Measurements from ENCODE around the gene PNLIPRP1. TPM values are rescaled to one million over a fixed set of nuclear protein-coding genes. Genes with fewer than 3 reads are reported as not detected.

Gene PNLIPRP1
- total RNA-seq, 1 experiment from 2014 or later, result not detected

GRCh38 chr10:116545756-116546155, 45.0 kb upstream of the PNLIPRP1 start, which contains the start of gene PNLIP:
PNLIP (plus strand) TSS chr10:116545931; CDS start chr10:116546093, 162 bp downstream.
- Histone ChIP-seq H2AFZ (no peak within 1 kb of the TSS), H3K79me2 (ENCODE audit: low read depth) (no peaks in the 10 kb centered on the region), H3K27me3 (ENCODE audit: insufficient read depth, low read depth) (peaks cover 79% of the 10 kb centered on the region), H3K4me3 (no peak within 1 kb of the TSS), H4K20me1 (ENCODE audit: insufficient read depth) (no peaks in the 10 kb centered on the region), H3K4me2 (no peak within 1 kb of the TSS), H3F3A (ENCODE audit: insufficient read depth, low read depth) (no peaks in the 10 kb centered on the region), H3K36me3 (ENCODE audit: low read depth) (no peaks in the 10 kb centered on the region), H3K9me2 (ENCODE audit: insufficient read depth) (no peaks in the 10 kb centered on the region), H3K9me3 (ENCODE audit: insufficient read depth, low read depth) (no peaks in the 10 kb centered on the region), H3K4me1 (replicated peaks; ENCODE audit: insufficient read depth) (no peaks in the 10 kb centered on the region), H3K27ac (no peak within 1 kb of the TSS)
- no TSS peak for BruUV-seq (replicated peaks)
- no peak for TF ChIP-seq CTCF (conservative IDR thresholded peaks at IDR 0.05)
- TF ChIP-seq EZH2 (IDR thresholded peaks at IDR 0.05; ENCODE audit: low read depth), result no peak
- DNase-seq, result no peak
- ChIA-PET CTCF (no interaction called here), POLR2A (ENCODE audit: unreplicated experiment) (no interaction called here)
- intact Hi-C loops (cut with micrococcal nuclease; ENCODE audit: unreplicated experiment), result no loop called here

GRCh38 chr10:116548301-116548700, 42.5 kb upstream of the PNLIPRP1 start:
- Histone ChIP-seq H3K9me3 (ENCODE audit: insufficient read depth, low read depth) (no peaks in the 10 kb centered on the region), H4K20me1 (ENCODE audit: insufficient read depth) (no peaks in the 10 kb centered on the region), H3K4me2 (no peak overlapping the region), H3K4me3 (no peak overlapping the region), H3K79me2 (ENCODE audit: low read depth) (no peaks in the 10 kb centered on the region), H3K9me2 (ENCODE audit: insufficient read depth) (no peaks in the 10 kb centered on the region), H3K27ac (no peak overlapping the region), H3F3A (ENCODE audit: insufficient read depth, low read depth) (no peaks in the 10 kb centered on the region), H3K4me1 (replicated peaks; ENCODE audit: insufficient read depth) (no peaks in the 10 kb centered on the region), H3K27me3 (ENCODE audit: insufficient read depth, low read depth) (peaks cover 66% of the 10 kb centered on the region), H2AFZ (no peak overlapping the region), H3K36me3 (ENCODE audit: low read depth) (no peaks in the 10 kb centered on the region)
- no peak for TF ChIP-seq CTCF (conservative IDR thresholded peaks at IDR 0.05)
- TF ChIP-seq EZH2 (IDR thresholded peaks at IDR 0.05; ENCODE audit: low read depth), result no peak
- intact Hi-C loops (cut with micrococcal nuclease; ENCODE audit: unreplicated experiment), result no loop called here
- POLR2A ChIA-PET (ENCODE audit: unreplicated experiment), result no interaction called here
- no peak for DNase-seq
- BruUV-seq (replicated peaks), result no TSS peak
- CTCF ChIA-PET, result no interaction called here

GRCh38 chr10:116553378-116553980, 37.3 kb upstream of the PNLIPRP1 start:
- Histone ChIP-seq H4K20me1 (ENCODE audit: insufficient read depth) (no peaks in the 10 kb centered on the region), H3K36me3 (ENCODE audit: low read depth) (no peaks in the 10 kb centered on the region), H3K9me3 (ENCODE audit: insufficient read depth, low read depth) (no peaks in the 10 kb centered on the region; the same call in 1 of the 2 replicates), H2AFZ (no peak overlapping the region), H3K27ac (no peak overlapping the region), H3K27me3 (ENCODE audit: insufficient read depth, low read depth) (peaks cover 57% of the 10 kb centered on the region), H3K4me1 (replicated peaks; ENCODE audit: insufficient read depth) (no peaks in the 10 kb centered on the region), H3K9me2 (ENCODE audit: insufficient read depth) (no peaks in the 10 kb centered on the region), H3F3A (ENCODE audit: insufficient read depth, low read depth) (no peaks in the 10 kb centered on the region), H3K4me2 (no peak overlapping the region), H3K79me2 (ENCODE audit: low read depth) (no peaks in the 10 kb centered on the region), H3K4me3 (no peak overlapping the region)
- DNase-seq, result no peak
- BruUV-seq (replicated peaks), result no TSS peak
- intact Hi-C loops (cut with micrococcal nuclease; ENCODE audit: unreplicated experiment), result no loop called here
- CTCF ChIA-PET, result no interaction called here
- POLR2A ChIA-PET (ENCODE audit: unreplicated experiment), result no interaction called here
- TF ChIP-seq CTCF (conservative IDR thresholded peaks at IDR 0.05) (no peak), EZH2 (IDR thresholded peaks at IDR 0.05; ENCODE audit: low read depth) (no peak)
